HEK293T (cell line): ENCODE measurements around the gene SLC38A10.

Source experiments
- CTCF ChIA-PET: fragments of 350-600 bp; formaldehyde crosslinking; extraction: SDS; loops from one replicate; lab custom pipeline; 2021; ENCODE audit warnings: antibody characterized with exemption, inconsistent platforms; lab: Yijun Ruan, JAX
- POLR2A ChIA-PET: fragments of 350-600 bp; formaldehyde crosslinking; extraction: SDS; loops from one replicate; lab custom pipeline; 2020; ENCODE audit warnings: antibody characterized with exemption, inconsistent platforms; lab: Yijun Ruan, JAX
- DNase-seq: peaks from one replicate; pipeline ENCODE4 v3.0.0; 2012; ENCODE audit warnings: mixed read lengths; ENCODE audit errors: extremely low spot score
- ARNT ChIP-seq: fragments of 450-650 bp; IDR thresholded peaks from 2 replicates; pipeline ENCODE4 v1.6.1; 2017; ENCODE audit warnings: mild to moderate bottlenecking
- BHLHE40 ChIP-seq: fragments of 450-650 bp; IDR thresholded peaks from 2 replicates; pipeline ENCODE4 v1.6.1; 2016; ENCODE audit warnings: mild to moderate bottlenecking, moderate library complexity, borderline replicate concordance
- CTBP1 ChIP-seq: fragments of 450-650 bp; IDR thresholded peaks from 2 replicates; pipeline ENCODE4 v1.6.1; 2016; ENCODE audit warnings: borderline replicate concordance
- ELF4 ChIP-seq: fragments of 450-650 bp; IDR thresholded peaks from 2 replicates; pipeline ENCODE4 v1.6.1; 2017; ENCODE audit warnings: antibody characterized with exemption
- FOXA1 ChIP-seq: fragments of 450-650 bp; IDR thresholded peaks from 2 replicates; pipeline ENCODE4 v1.6.1; 2016; ENCODE audit warnings: mild to moderate bottlenecking
- FOXK2 ChIP-seq: fragments of 450-650 bp; IDR thresholded peaks from 2 replicates; pipeline ENCODE4 v1.6.1; 2016; ENCODE audit warnings: mild to moderate bottlenecking
- FOXM1 ChIP-seq: fragments of 450-650 bp; IDR thresholded peaks from 2 replicates; pipeline ENCODE4 v1.6.1; 2017; ENCODE audit warnings: mild to moderate bottlenecking, borderline replicate concordance
- HDGF ChIP-seq: fragments of 450-650 bp; IDR thresholded peaks from 2 replicates; pipeline ENCODE4 v1.6.1; 2017; ENCODE audit warnings: antibody characterized with exemption, borderline replicate concordance
- L3MBTL2 ChIP-seq: fragments of 450-650 bp; conservative IDR thresholded peaks from 2 replicates; pipeline ENCODE4 v1.6.1; 2016; ENCODE audit warnings: mild to moderate bottlenecking
- LEF1 ChIP-seq: fragments of 450-650 bp; IDR thresholded peaks from 2 replicates; pipeline ENCODE4 v1.6.1; 2017; ENCODE audit warnings: mild to moderate bottlenecking, borderline replicate concordance
- NFRKB ChIP-seq: fragments of 450-650 bp; IDR thresholded peaks from 2 replicates; pipeline ENCODE4 v1.6.1; 2016; ENCODE audit warnings: mild to moderate bottlenecking, moderate library complexity
- SP1 ChIP-seq: fragments of 450-650 bp; IDR thresholded peaks from 2 replicates; pipeline ENCODE4 v1.6.1; 2017
- SUZ12 ChIP-seq: fragments of 450-650 bp; IDR thresholded peaks from 2 replicates; pipeline ENCODE4 v1.6.1; 2016; ENCODE audit warnings: mild to moderate bottlenecking
- TARDBP ChIP-seq: fragments of 450-650 bp; IDR thresholded peaks from 2 replicates; pipeline ENCODE4 v1.6.1; 2016
- ZNF384 ChIP-seq: fragments of 450-650 bp; IDR thresholded peaks from 2 replicates; pipeline ENCODE4 v1.6.1; 2016
- TF ChIP-seq, protein P1 (sequence below): fragments of 450-650 bp; IDR thresholded peaks from 2 replicates; pipeline ENCODE4 v1.6.1; 2016

The SLC38A10 gene

DNA sequence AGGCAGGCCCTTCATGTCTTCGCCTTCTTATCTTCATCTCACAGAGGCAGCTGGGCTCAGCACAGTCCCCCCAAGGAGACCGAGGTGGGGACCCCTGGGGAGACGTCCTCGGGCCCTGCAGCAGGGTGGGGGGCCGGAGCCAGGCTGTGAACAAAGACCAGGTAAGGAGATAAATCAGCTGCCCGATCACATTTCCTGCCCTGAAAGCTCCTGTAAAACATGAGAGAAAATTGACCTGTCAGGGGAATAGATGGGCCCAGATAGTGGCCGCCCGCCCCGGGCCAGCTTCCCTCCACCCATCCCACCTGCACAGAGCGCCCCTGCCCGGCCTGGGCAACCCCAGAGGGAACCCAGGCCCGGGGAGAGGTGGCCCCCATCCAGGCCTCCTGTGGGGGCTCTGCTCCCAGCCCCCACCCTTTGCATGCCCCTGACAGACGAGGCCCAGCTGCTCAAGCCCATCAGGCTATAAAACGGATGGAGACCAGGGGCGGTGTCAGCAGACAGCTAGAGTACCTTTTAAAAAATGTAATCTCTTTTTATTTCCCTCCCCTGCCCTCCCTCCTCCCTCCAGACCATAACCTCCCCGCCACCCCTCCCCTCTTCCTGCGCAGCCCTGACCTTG is 18.8 kb upstream of the SLC38A10 start:
- TF ChIP-seq ELF4, result no peak
- TF ChIP-seq SP1, result no peak
- no peak for TF ChIP-seq ZNF384
- no peak for TF ChIP-seq ARNT
- TF ChIP-seq, protein P1, sequence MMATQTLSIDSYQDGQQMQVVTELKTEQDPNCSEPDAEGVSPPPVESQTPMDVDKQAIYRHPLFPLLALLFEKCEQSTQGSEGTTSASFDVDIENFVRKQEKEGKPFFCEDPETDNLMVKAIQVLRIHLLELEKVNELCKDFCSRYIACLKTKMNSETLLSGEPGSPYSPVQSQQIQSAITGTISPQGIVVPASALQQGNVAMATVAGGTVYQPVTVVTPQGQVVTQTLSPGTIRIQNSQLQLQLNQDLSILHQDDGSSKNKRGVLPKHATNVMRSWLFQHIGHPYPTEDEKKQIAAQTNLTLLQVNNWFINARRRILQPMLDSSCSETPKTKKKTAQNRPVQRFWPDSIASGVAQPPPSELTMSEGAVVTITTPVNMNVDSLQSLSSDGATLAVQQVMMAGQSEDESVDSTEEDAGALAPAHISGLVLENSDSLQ, result no peak
- no peak for TF ChIP-seq L3MBTL2
- no peak for TF ChIP-seq BHLHE40
- no peak for TF ChIP-seq FOXM1
- TF ChIP-seq CTBP1, result no peak
- DNase-seq, result no peak
- ChIA-PET POLR2A (interaction anchor here (0.8 kb wide), 1 partner anchor 21 kb away, joined by 3 read pairs; no protein-coding TSS in a partner anchor), CTCF (interaction anchor here (0.6 to 1.3 kb wide), 4 partner anchors 11 to 1362 kb away, joined by 3 read pairs; no protein-coding TSS in a partner anchor)

GRCh38 chr17:81312624-81313325 is 17.7 kb upstream of the SLC38A10 start:
- ChIA-PET POLR2A (no interaction called here), CTCF (interaction anchor here (1.1 kb wide), 1 partner anchor 21 kb away, joined by 3 read pairs; no protein-coding TSS in a partner anchor)
- no peak for DNase-seq
- TF ChIP-seq ELF4 (no peak), TARDBP (no peak)

DNA sequence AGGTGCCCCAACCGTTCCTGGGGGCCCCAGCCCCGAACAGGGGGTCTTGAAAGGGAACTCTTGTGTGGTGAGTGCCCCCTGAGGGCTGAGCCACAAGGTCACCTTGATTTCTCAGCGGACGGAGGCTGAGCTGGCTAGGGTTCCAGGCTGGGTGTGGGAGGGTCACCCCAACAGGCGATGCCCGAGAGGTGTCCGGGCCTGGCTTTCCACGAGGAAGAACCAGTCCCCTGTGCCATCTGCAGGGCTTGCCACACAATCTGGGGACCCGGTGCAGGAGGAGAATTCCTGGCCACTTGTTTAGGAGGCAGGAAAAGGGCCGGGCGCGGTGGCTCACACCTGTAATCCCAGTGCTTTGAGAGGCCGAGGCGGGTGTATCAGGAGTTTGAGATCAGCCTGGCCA is 16.8 kb upstream of the SLC38A10 start:
- ChIA-PET POLR2A (no interaction called here), CTCF (interaction anchor here (0.6 kb wide), 1 partner anchor 9 kb away, joined by 3 read pairs; no protein-coding TSS in a partner anchor)
- no peak for DNase-seq

GRCh38 chr17:81310949-81311550 is 15.9 kb upstream of the SLC38A10 start:
- POLR2A ChIA-PET, result no interaction called here
- CTCF ChIA-PET, result no interaction called here
- TF ChIP-seq SUZ12, result no peak

More for the DNA sequence above, 16.8 kb upstream of the SLC38A10 start:
- TF ChIP-seq BHLHE40 (no peak), ZNF384 (no peak), SP1 (no peak), LEF1 (no peak), TARDBP (no peak), FOXK2 (no peak), FOXA1 (no peak), CTBP1 (no peak), FOXM1 (no peak), HDGF (no peak), NFRKB (no peak), SUZ12 (no peak), ELF4 (no peak), L3MBTL2 (no peak), ARNT (no peak)
- TF ChIP-seq, protein P1, result no peak

GRCh38 chr17:81309859-81310839 is 15.0 kb upstream of the SLC38A10 start:
- CTCF ChIA-PET, result interaction anchor here (0.7 to 1.1 kb wide), 3 partner anchors 14 to 234 kb away, joined by 3 to 5 read pairs (median 3); partner anchors contain the start of genes BAHCC1 and SLC38A10
- TF ChIP-seq BHLHE40 (no peak), FOXK2 (no peak), SUZ12 (no peak), NFRKB (no peak), LEF1 (no peak), TARDBP (no peak), SP1 (no peak), FOXM1 (no peak), ZNF384 (no peak), L3MBTL2 (no peak)
- TF ChIP-seq, protein P1, result no peak
- POLR2A ChIA-PET, result interaction anchor here (0.8 to 1.1 kb wide), 6 partner anchors 7 to 205 kb away, joined by 3 to 4 read pairs (median 3); partner anchors contain the start of gene BAHCC1
- DNase-seq, result no peak

More at GRCh38 chr17:81310949-81311550, 15.9 kb upstream of the SLC38A10 start:
- DNase-seq, result no peak
